DMS 273 (cell line): ENCODE results near the gene TFDP2.
A peak's percentile ranks its signal among the peaks of the same experiment; 100 is the strongest.

ENCODE experiments used
- DNase-seq: peaks from one replicate; lab custom pipeline; 2025; ENCODE audit not compliant: unreplicated experiment; lab: John Stamatoyannopoulos, UW

The TFDP2 gene

DNA sequence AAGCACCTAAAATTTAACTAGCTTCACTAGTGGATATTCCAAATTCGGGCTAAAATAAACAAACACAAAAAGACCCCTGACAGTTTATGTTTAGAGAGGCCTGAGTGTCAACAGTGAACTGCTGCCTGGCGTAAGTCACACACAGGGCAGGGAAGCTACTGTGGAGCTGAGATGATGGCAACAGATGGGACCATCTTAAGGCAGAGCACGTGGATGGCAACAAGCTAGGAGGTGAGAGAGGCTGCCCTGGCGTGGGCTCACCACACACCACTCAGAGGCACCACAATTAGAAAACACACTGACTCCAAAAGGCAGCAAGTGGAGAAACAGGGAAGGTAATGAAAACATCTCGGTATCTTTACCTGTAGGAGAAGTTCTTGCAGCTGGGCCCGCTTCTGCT is 179.6 kb downstream of the TFDP2 start:
- DNase-seq, result peak; percentile 36

DNA sequence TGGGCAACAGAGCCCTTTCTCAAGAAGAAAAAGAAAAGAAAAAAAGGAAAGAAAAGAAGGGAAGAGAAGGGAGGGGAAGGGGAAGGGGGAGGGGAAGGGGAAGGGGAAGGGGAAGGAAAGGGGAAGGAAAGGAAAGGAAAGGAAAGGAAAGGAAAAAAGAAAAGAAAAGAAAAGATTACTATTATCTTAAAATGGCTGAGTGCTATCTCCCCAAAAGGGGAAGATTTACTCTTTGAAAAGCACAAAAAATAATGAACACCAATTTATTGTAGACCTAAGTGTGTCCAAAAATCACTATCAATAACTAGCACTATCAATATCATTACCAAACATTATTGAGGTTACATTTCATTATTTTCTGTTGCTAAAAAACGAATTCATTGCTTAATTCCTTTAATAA is 183.9 kb downstream of the TFDP2 start:
- DNase-seq, result no peak

DNA sequence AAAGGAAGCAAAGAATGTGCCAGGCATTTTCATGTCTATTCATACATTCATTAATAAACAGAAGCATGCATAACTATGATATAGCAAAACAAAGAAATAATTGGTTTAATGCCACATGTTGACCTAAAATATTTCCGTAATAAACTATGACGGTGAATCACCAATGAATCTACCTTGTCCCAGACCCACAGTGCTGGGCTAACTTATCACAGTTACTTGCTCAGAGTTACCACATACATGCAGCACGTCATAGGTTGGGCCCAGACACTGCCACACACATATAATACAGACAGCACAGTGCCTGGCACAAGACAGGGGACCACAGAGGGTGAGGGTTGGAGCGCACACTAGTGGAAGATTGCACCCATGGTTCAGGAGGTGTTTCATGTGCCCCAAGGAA is 186.0 kb downstream of the TFDP2 start:
- DNase-seq, result no peak

DNA sequence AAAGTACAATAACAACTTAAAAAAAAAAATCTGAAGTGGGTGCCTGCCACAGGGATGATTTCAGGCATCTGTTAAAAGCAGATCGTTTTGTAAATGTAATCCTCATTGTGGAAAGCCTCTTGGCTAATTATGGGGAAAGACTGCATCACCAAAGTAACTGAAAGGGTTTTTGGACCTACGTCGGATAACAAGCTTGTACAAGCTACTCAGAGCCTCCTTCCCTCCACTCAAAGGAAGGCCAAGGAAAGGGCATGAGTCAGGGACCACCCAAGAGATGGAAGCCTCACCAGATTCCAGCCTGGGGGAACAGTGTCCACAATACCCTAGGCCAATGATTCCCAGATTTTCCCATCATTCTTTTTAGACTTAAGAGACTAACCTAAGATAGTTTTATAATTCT is 188.6 kb downstream of the TFDP2 start:
- DNase-seq, result no peak

DNA sequence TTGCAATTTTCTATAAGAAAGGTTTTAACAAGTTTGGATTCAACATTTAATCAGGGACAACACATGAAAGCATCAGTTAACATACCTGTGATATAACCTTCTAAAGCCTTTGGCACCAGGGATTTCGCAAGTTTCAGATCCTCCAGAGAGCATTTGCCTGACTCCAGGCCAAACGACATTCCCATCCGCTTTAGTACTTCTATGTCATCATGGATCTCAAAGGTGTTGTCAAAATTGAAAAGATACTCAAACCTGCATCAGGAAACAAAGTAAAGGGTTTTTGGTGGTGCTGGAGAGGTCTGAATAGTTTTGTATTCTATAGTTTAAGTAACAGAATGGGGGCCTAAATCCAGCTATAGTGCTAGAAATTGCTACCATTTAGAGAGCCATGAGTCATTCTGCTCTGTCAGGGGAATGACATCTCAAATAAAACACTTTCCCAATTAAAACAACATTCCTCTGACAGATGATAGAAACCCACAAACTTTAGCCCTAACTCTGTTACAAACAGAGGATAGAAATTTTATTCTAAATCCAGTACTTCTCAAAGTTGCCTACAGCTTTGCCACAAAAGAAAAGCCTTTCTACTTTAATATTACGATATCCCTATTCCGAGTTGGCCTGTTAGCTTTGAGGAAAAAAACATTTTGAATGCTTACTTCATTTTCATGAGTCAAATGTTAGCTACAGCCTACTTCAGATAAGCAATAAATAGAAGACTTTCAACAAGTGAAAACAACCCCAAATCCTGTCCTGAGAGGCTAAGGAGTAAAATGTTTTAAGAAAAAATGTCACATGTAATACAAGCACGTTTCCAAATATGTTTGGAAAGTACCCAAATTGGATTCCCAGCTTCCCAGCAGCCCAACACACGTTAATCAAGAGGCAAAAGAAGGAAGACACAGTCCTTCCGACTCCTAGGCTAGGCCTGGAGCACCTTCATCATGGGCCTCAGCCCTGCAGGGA is 189.5 kb downstream of the TFDP2 start:
- no peak for DNase-seq

DNA sequence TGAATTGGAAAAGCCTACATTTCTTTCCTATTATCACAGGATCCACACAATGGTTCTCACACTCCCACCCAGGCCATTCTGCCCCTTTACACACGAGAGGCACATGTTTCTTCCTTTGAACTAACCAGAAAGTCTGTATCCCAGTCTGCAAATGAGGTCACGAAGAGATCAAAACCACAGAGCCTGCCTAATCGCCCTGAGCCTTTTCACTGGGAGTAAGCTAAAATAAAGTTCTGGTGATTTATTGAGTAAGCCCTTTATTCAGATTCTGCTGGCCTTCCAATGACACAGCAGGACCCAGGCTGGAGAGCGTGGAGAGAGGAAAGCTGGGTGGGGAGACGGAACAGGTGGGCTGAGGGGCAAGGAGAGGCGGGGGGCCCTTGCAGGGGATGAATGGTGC is 194.2 kb downstream of the TFDP2 start:
- DNase-seq, result peak; percentile 64

DNA sequence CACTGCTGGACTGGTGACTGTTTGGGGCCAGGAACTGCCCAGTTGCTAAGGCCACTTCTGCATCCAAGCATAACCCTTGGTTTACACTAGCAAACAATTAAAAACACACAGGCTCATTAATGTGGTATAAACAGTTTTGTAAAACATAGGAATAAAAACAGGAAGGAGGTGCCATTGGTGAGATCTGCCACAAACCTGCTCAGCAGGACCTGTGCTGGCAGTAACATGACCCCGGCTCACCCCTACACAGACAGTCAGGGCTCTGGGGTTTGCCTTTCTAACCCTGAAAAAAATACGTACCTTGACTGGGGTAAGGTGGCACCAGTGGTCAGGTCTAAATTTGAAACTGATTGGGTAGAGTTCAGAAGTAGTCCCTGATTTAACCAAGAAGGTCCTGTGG is 196.7 kb downstream of the TFDP2 start:
- DNase-seq, result no peak

DNA sequence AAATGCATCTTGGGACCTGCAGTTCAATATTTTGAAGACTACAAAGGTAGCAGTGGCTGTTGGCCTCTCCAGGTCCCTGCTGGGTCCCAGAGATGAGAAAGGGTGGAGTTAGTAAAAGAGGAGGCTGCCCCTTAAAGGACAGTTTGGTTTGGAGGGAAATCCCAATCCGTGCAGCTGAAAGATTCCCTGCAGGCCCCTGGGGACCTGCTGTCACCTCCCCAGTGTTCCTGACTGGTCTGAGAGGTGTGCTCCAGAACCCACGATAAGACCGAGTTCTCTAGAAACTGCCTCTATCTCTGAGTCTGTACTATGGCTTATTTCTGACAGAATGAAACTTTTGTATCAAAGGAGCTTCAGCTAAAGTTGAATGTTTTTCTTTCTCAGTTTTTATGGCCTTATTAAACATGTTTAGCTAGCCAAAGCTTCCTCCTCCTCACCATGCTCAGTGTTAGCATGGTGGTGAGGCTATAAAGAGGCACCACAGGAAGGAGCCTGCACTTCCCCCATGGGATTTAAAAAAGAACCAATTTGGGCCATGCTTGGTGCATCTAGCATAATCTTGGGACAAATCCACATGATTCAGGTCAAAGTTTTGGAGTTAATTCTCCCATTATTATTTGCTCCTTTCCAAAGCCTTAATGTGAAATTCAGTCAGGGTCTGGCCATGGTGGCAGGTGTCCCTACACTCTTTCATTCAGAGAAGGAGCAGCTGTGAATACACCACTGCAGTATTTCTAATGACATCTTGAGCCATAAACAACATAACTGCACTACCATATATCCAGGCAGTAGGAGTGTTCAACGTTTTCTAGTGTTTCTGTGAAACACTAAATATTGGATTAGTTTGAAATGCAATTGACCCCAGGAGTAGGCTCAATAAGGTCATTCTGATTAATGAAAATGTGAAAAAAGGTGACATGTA is 198.5 kb downstream of the TFDP2 start:
- DNase-seq, result no peak

DNA sequence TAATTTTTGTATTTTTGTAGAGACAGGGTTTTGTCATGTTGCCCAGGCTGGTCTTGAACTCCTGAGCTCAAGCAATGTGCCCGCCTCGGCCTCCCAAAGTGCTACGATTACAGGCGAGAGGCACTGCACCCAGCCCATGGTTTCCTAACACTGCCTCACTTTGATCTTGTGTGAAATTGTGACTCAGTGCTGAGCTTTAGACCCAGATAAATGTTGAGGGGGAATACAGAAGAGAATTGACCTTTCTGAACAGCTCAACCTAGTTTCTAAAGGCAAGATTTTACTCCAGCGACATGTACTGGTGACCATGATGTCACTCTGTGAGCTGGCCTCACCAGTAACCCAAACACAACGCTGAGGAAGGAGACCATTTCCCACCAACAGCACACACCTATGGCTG is 199.4 kb downstream of the TFDP2 start:
- no peak for DNase-seq

DNA sequence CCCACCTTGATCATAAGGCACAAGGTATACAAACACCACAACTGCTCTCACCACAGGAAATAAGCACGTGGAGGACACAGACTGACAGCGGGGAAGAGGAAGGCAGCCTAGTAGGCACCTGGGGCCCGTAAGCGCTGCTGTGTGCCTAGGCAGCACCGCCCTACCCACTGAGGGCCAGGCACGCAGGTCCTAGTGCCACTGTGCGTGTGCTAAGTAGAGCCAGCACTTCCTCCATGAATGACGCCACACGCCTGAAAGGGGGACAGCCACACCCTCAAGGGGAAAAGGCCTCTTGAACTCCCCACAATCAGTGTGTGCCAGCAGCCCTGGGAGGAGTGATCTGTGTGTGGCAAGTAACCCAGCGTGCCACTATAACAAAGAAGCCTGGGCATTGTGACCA is 199.9 kb downstream of the TFDP2 start:
- no peak for DNase-seq

DNA sequence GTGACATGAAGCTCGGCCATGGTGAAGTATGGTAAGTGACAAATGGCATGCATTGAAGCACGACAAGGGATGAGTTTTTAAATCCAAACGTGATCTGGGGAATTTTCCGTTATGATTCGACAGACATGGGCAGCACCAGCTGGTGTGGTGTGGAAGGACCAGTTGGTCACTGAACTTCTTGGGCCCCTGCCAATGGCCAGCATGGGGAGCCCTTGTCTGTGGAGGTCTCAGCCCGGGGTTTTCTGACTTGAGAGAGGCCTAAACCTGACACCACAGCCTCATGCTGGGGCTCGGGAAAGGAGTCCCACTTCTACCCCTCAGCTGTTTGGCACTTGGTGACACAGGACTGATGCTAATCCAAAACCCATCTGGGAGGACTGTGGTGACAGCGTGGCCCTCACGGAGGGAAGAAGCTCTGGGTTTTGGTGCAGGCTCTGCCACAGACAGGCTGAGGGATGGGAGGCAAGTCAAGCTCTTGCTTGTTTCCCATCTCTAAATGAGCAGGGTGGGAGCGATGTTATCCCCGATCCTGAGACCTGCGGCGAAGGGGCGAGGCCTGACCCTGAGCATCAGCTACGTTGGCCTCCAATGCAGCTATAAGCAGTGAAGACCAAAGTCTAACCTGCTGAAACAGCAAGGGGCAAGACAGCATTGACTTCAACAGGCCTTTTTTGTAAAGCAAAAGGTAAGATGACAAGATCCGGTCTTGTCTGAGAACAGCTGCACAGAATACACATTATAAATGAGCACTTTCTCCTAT is 203.4 kb downstream of the TFDP2 start:
- DNase-seq, result peak; percentile 60

DNA sequence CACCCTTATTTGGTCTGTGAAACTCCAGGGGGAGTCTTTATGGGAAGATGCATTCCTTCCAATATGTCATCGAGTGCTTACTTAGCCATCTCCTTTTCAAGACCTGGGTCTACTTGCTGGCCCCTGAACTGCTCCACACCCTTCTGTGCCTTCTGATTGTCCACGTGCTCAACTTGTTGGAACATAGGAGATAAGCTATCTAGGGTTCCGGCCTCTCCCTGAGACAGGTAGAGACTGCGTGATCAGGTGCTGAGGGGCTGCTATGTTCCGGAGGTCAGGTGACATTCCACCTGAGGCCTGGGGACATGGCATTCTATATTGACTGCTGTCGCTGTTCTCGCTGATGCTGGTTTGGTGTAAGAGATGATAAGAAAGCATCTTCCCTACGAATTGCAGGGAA is 207.3 kb downstream of the TFDP2 start:
- no peak for DNase-seq

DNA sequence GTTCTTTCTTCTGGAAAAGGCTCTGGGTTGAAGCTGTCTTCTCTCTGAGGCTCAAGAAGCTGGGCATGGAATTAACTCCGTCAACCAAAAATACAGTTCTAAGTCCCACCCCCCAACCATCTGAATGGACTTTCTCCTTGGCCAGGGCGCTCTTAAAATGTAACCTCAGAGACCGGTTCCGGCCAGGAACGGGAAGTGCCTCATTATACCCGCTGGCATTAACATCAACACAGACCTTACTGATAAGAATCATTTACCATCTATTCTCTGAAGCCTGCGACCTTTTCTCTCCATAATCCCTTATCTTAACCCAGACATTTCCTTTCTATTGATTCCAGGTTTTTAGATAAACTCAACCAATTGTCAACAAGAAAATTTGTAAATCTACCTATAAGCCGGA is 208.3 kb downstream of the TFDP2 start:
- peak; percentile 64 for DNase-seq

DNA sequence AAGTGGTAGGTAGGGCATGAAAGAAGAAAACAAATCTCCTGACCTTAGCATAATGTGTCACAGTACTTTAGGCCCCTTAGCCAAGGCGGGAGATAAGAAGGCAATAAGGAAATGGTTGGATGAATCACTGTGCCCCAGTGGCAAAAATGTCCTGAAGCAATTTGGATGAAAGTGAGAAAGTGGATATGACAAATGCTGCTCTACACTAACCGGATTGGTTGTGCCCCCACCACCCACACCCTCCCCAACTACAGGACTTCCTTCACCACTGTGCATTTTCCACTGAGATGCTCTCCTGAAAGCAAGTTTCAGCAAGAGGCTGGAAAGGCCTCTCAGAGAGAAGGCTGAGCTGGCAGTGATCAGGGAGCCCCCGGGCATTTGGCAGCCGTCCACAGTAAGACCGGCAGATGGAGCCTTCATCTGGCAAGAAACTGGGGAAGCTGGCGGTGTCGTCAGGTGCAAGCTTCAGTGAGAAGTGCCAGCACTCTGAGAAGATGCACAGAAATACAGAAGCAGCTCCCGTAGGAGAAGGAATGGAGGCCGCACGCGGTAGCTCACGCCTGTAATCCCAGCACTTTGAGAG is 209.1 kb downstream of the TFDP2 start:
- peak; percentile 98 for DNase-seq

DNA sequence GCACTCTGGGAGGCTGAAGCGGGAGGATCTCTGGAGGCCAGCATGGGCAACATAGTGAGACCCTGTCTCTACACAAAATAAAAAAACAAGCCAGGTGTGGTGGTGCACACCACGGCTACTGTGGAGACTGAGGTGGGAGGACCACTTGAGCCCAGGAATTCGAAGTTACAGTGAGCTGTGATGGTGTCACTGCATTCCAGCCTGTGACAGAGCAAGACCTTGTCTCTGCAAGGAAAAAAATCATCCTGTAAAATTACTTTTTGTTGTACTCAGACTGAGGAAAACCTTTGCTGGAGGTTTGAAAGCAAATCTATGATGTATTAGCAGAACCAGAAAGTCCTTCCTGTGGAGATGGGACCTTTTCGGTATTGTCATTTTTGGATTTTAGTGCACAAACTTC is 209.6 kb downstream of the TFDP2 start:
- no peak for DNase-seq

DNA sequence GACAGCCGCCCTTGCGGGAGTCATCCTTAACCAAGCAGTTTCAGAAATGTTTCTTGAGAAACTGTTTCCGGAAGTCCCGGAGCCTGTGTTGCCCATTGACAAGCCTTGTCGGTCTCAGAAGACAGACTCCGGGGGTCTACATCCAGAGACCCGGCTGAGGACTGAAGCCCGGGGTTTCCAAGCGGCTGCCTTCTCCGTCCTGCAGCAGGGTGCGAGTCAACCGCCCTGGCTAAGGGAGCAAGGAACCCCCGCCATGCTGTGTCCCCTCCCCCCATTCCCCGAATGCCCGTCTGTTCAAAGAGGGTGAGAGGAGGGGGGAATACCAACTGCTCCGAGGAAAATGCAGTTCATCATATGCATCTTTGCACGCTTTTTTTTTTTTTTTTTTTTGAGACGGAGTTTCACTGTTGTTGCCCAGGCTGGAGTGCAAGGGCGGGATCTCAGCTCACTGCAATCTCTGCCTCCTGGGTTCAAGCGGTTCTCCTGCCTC is 211.3 kb downstream of the TFDP2 start:
- peak; percentile 72 for DNase-seq

DNA sequence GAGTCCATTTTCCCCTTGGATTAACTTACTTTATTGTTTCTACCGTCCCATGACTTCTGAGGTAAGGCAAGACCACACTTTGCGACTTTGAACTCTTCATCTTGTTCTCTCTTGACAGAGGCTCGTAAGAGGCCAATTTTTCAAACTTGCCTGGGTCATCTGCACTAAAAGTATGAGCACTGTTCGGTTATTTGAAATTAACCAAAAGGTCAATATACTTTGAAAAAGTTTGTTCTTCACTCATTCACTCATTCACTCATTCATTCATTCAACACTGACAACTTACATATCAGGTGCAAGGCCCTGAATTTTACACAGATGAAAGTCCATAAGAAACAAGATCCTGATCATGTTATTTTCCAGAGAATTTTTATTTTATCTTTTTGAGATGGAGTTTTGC is 215.0 kb downstream of the TFDP2 start:
- no peak for DNase-seq

DNA sequence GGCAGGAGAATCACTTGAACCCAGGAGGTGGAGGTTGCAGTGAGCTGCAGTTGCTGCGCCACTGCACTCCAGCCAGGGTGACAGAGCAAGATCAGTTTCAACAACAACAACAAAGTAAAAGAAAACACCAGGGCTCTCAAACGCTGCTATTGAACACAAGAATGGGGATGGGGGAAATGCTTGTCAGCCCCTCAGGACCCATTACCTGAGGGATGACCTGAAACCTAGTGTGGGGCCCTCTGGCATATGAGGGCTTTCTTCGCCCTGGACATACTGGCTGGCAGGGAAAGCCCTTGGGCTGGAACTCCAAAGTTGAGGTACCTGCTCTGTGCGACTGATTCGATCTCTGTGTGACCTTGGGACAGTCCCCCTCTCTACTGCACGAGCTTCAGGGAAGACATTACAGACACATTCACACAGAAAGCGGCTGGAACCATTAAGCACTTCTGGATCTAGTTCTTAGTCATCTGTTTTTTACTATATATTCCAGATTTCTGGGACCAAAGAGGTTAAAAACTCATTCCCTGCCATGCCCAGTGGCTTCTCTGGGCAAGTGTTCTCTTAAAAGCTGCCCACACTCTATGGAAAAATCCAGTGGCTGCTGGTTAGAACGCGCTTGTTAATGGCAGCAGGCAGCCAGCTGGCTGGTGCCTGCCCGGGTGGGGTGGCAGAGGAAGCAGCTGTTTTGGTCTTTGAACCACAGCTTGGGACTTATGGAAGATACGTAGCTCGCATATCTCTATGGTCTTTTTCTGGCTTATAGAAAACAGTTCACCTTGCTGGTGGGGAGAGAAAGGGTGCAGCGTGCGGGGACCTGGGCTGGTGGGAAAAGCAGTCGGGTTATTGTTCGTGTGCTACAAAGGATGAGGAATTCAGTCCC is 215.7 kb downstream of the TFDP2 start:
- DNase-seq, result peak; percentile 85

DNA sequence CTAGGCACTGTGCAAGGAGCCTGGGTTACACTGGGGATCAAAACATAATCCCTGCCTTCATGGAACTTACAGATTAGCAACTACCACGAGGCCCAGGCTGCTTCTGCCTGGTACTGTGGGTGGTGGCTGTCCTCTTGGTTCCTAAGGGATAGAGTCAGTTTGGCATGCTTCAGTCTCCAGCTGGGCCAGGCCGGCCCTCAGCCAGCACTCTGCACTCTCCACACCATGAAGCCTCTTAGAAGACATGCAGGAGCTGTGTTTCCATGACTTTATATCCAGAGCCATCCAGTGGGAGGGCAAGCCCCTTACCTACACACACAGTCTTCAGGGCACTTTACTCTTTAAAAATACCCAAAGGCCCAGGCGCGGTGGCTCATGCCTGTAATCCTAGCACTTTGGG is 218.5 kb downstream of the TFDP2 start:
- no peak for DNase-seq
